GM12878 (cell line): ENCODE data around the gene LMF1. TPM values are rescaled to one million over a fixed set of nuclear protein-coding genes. Genes with fewer than 3 reads are reported as not detected.
"Not testable (repeated sequence)": the region's sequence is repeated elsewhere in the genome, so short reads cannot be mapped to it uniquely, and the experiment has no call there.

Experiments
- ATAC-seq: fragments of 200-7000 bp; cut with Tn5 transposase; 3 replicates; pipeline ENCODE4 v1.9.1; 2020; ENCODE audit warnings: mild to moderate bottlenecking, moderate library complexity
- BruUV-seq: library from RNA; stranded (reverse); fragments of 400-500 nt; replicated peaks from 2 replicates; lab custom pipeline; 2021; lab: Mats Ljungman, UMichigan
- CTCF ChIA-PET: fragments of 300-600 bp; sonication (Branson Sonifier 250); formaldehyde crosslinking; extraction: SDS; loops from one replicate; lab custom pipeline; 2021; ENCODE audit warnings: inconsistent platforms; lab: Yijun Ruan, JAX
- POLR2A ChIA-PET: fragments of 350-600 bp; formaldehyde crosslinking; extraction: SDS; loops from one replicate; lab custom pipeline; 2021; ENCODE audit warnings: inconsistent platforms; lab: Charles Lee
- RAD21 ChIA-PET: fragments of 300-600 bp; sonication (Branson Sonifier 250); formaldehyde crosslinking; loops from one replicate; lab custom pipeline; 2023; ENCODE audit warnings: antibody characterized with exemption; ENCODE audit not compliant: unreplicated experiment; lab: Charles Lee
- SMC1A ChIA-PET: fragments of 300-600 bp; sonication (Branson Sonifier 250); formaldehyde crosslinking; loops from one replicate; lab custom pipeline; 2023; ENCODE audit not compliant: unreplicated experiment, uncharacterized antibody; lab: Charles Lee
- DNase-seq: peaks from one replicate; pipeline ENCODE4 v3.0.0-alpha.2; 2011; ENCODE audit warnings: low read depth, low spot score
- FAIRE-seq: peaks from 3 replicates; lab custom pipeline; 2011; peaks lifted over from hg19 to GRCh38; lab: Jason Lieb, UNC
- H2AFZ ChIP-seq: 2 replicates; pipeline ENCODE4 v1.6.0; 2011; ENCODE audit warnings: low read depth, low read length, control low read depth; ENCODE audit not compliant: control insufficient read depth
- H3K27ac ChIP-seq: 2 replicates; pipeline ENCODE4 v1.5.1; 2011; ENCODE audit warnings: control low read depth; ENCODE audit not compliant: control insufficient read depth, insufficient read depth
- H3K27me3 ChIP-seq, 2 experiments: replicated peaks in 1 of 2; 2 replicates each; pipeline versions ENCODE4 v1.6.0 to v1.6.1; 2011; ENCODE audit warnings: low read length in 1 of 2; ENCODE audit not compliant: control insufficient read depth in 2 of 2, insufficient read depth in 2 of 2
- H3K36me3 ChIP-seq, 2 experiments: 2 replicates each; pipeline ENCODE4 v1.5.1; 2011; ENCODE audit warnings: low read length in 1 of 2; ENCODE audit not compliant: control insufficient read depth in 2 of 2, insufficient read depth in 2 of 2
- H3K4me1 ChIP-seq: 2 replicates; pipeline ENCODE4 v1.6.1; 2011; ENCODE audit warnings: mild to moderate bottlenecking, low read length, moderate library complexity, mixed read lengths; ENCODE audit not compliant: control insufficient read depth, insufficient read depth
- H3K4me2 ChIP-seq: 2 replicates; pipeline ENCODE4 v1.6.0; 2011; ENCODE audit warnings: control low read depth; ENCODE audit not compliant: control insufficient read depth, insufficient read depth
- H3K4me3 ChIP-seq: fragments of 200-600 bp; sonication (generic); 2 replicates; pipeline ENCODE4 v1.5.1; 2016
- H3K79me2 ChIP-seq: 2 replicates; pipeline ENCODE4 v1.6.0; 2011; ENCODE audit warnings: low read length; ENCODE audit not compliant: control insufficient read depth, insufficient read depth
- H3K9ac ChIP-seq: 2 replicates; pipeline ENCODE4 v1.8.0; 2011; ENCODE audit warnings: low read length, control low read depth, mixed read lengths; ENCODE audit not compliant: control insufficient read depth, insufficient read depth
- H3K9me3 ChIP-seq: replicated peaks from 3 replicates; pipeline ENCODE4 v1.5.1; 2011; ENCODE audit warnings: mild to moderate bottlenecking, low read length; ENCODE audit not compliant: control insufficient read depth, insufficient read depth
- H4K20me1 ChIP-seq: 2 replicates; pipeline ENCODE4 v1.6.0; 2011; ENCODE audit not compliant: control insufficient read depth, insufficient read depth
- CBFB ChIP-seq: IDR thresholded peaks from 2 replicates; pipeline ENCODE4 v1.6.1; 2016; ENCODE audit warnings: antibody characterized with exemption, low read depth
- ETV6 ChIP-seq, 2 experiments: fragments of 450-650 bp in 1 of 2; IDR thresholded peaks in 1 of 2; conservative IDR thresholded peaks in 1 of 2; 2 replicates each; pipeline ENCODE4 v1.6.1; 2014; ENCODE audit warnings: antibody characterized with exemption in 1 of 2, borderline replicate concordance in 1 of 2, low read depth in 1 of 2, mild to moderate bottlenecking in 1 of 2, moderate library complexity in 1 of 2
- NBN ChIP-seq: fragments of 450-650 bp; IDR thresholded peaks from 2 replicates; pipeline ENCODE4 v1.6.1; 2016
- POLR2AphosphoS5 ChIP-seq: IDR thresholded peaks from 2 replicates; pipeline ENCODE4 v1.6.1; 2011; ENCODE audit warnings: mild to moderate bottlenecking, low read length, inconsistent platforms
- TCF7 ChIP-seq: IDR thresholded peaks from 2 replicates; pipeline ENCODE4 v1.6.1; 2014; ENCODE audit warnings: antibody characterized with exemption, borderline replicate concordance
- WRNIP1 ChIP-seq: IDR thresholded peaks from 2 replicates; pipeline ENCODE4 v1.6.1; 2011; ENCODE audit warnings: low read depth, low read length, improper control_type of control experiment, borderline replicate concordance
- ZNF24 ChIP-seq: fragments of 450-650 bp; IDR thresholded peaks from 2 replicates; pipeline ENCODE4 v1.6.1; 2017; ENCODE audit warnings: antibody characterized with exemption, mild to moderate bottlenecking
- WGBS: methylation state at CpG from one replicate; pipeline ENCODE4 v1.1.6; 2016; ENCODE audit warnings: low lambda C conversion rate; ENCODE audit not compliant: insufficient replicate concordance, insufficient coverage; ENCODE audit errors: missing lambda C conversion rate; 5-methylcytosine and 5-hydroxymethylcytosine counted together
- in situ Hi-C: fragments of 300-500 bp; cut with MboI; formaldehyde crosslinking; loops from 9 replicates; pipeline ENCODE4 v1.14.3; 2018; ENCODE audit warnings: mixed read lengths
- intact Hi-C: fragments of 100-400 bp; cut with micrococcal nuclease; formaldehyde crosslinking; loops from one replicate; pipeline ENCODE4 v1.14.2; 2022; ENCODE audit not compliant: unreplicated experiment
- polyA plus RNA-seq, 11 experiments: library from polyadenylated mRNA; depleted of rRNA in 4 of 11; unstranded in 6 of 11; stranded (reverse) in 5 of 11; fragments of >200 nt; fragmentation: Nextera tagmentation in 4 of 11; fragmentation: Illumina TruSeq in 1 of 11; extraction: Ambion mirVana in 4 of 11; extraction: Trizol in 1 of 11; gene quantifications; 1 replicate in 1 of 11; 2 replicates in 10 of 11; pipeline versions ENCODE4 v1.2.1 to v1.2.3, GENCODE V29; 2011 to 2016; ENCODE audit warnings: inconsistent platforms in 2 of 11, missing spikeins in 2 of 11, low read depth in 1 of 11
- total RNA-seq, 4 experiments: library from RNA; depleted of rRNA in 3 of 4; stranded (reverse); fragments of >200 nt in 3 of 4; fragmentation: Illumina TruSeq in 1 of 4; extraction: Trizol in 1 of 4; gene quantifications; 2 replicates each; pipeline versions ENCODE4 v1.2.1 to v1.2.3, GENCODE V29; 2013 to 2021
- TF ChIP-seq, protein P1 (sequence below): IDR thresholded peaks from 2 replicates; pipeline ENCODE4 v1.6.1; 2011; ENCODE audit warnings: low read depth, mild to moderate bottlenecking, low read length, moderate library complexity, borderline replicate concordance; ENCODE audit errors: extremely low read depth

LMF1 gene
- total and polyA plus RNA-seq, 10 of the 15 experiments (the other 5 are each of a cell fraction or from before 2014, with no cell fraction given) = 0.18 to 3.2 (median 1.4) TPM; not detected in 1

DNA sequence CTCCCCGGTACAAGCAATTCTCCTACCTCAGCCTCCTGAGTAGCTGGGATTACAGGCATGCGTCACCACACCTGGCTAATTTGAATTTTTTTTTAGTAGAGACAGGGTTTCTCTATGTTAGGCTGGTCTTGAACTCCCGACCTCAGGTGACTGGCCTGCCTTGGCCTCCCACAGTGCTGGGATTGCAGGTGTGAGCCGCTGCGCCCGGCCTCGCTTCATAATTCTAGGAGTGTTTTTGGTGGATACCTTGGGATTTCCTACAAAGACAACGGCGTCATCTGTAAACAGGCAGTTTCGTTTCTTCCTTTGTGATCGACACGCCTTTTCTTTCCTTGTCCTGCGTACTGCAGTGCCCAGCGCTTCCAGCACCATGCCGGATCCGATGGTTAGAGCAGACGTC is 109.3 kb downstream of the LMF1 start:
- TF ChIP-seq POLR2AphosphoS5 (no peak), TCF7 (no peak), ZNF24 (no peak), ETV6 (conservative IDR thresholded peaks at IDR 0.05 in 1 of 2, IDR thresholded peaks at IDR 0.05 in 1 of 2; ENCODE audit: borderline replicate concordance in 1 of 2, low read depth in 1 of 2) (no peak), CBFB (no peak), NBN (no peak)
- TF ChIP-seq, protein P1, sequence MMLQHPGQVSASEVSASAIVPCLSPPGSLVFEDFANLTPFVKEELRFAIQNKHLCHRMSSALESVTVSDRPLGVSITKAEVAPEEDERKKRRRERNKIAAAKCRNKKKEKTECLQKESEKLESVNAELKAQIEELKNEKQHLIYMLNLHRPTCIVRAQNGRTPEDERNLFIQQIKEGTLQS = no peak
- TF ChIP-seq, all 136 proteins: peak for 0
- SMC1A ChIA-PET = no interaction called here
- CTCF ChIA-PET = no interaction called here
- no peak overlapping the region for H3K27ac ChIP-seq
- in situ Hi-C loops (no loop called here), intact Hi-C loops (no loop called here)
- H3K4me3 ChIP-seq = no peak overlapping the region
- H3K36me3 ChIP-seq = no peaks in the 10 kb centered on the region
- 80% methylated on average over 17 of the region's 17 CpGs for WGBS
- no peaks in the 10 kb centered on the region; the same call in 2 of the 3 replicates for H3K9me3 ChIP-seq
- DNase-seq = no peak
- no TSS peak for BruUV-seq
- H3K9ac ChIP-seq = no peak overlapping the region
- H3K79me2 ChIP-seq = no peaks in the 10 kb centered on the region
- H3K4me1 ChIP-seq = no peaks in the 10 kb centered on the region
- ATAC-seq = no peak
- POLR2A ChIA-PET = no interaction called here
- FAIRE-seq = no peak
- no peaks in the 10 kb centered on the region for H3K27me3 ChIP-seq
- H4K20me1 ChIP-seq = no peaks in the 10 kb centered on the region
- H2AFZ ChIP-seq = no peak overlapping the region
- RAD21 ChIA-PET = no interaction called here
- H3K4me2 ChIP-seq = no peak overlapping the region

- no peak overlapping the region for H3K27ac ChIP-seq
- RAD21 ChIA-PET = no interaction called here
- in situ Hi-C loops (no loop called here), intact Hi-C loops (no loop called here)
- no TSS peak for BruUV-seq
- POLR2A ChIA-PET = no interaction called here
- H3K9me3 ChIP-seq = no peaks in the 10 kb centered on the region; the same call in 2 of the 3 replicates
- no peaks in the 10 kb centered on the region for H3K79me2 ChIP-seq
- no peak for ATAC-seq
- H3K4me1 ChIP-seq = no peaks in the 10 kb centered on the region
- TF ChIP-seq TCF7 (no peak), WRNIP1 (no peak)
- no peak for FAIRE-seq
- no peak overlapping the region for H3K4me3 ChIP-seq
- H2AFZ ChIP-seq = no peak overlapping the region
- CTCF ChIA-PET = no interaction called here
- SMC1A ChIA-PET = no interaction called here
- DNase-seq = no peak
- no peaks in the 10 kb centered on the region for H4K20me1 ChIP-seq
- 67% methylated on average over 10 of the region's 10 CpGs for WGBS
- no peaks in the 10 kb centered on the region for H3K36me3 ChIP-seq
- no peak overlapping the region for H3K4me2 ChIP-seq
- H3K9ac ChIP-seq = no peak overlapping the region
- no peaks in the 10 kb centered on the region for H3K27me3 ChIP-seq
Observed at GRCh38 chr16:860891-861290, 109.9 kb downstream of the LMF1 start.

DNA sequence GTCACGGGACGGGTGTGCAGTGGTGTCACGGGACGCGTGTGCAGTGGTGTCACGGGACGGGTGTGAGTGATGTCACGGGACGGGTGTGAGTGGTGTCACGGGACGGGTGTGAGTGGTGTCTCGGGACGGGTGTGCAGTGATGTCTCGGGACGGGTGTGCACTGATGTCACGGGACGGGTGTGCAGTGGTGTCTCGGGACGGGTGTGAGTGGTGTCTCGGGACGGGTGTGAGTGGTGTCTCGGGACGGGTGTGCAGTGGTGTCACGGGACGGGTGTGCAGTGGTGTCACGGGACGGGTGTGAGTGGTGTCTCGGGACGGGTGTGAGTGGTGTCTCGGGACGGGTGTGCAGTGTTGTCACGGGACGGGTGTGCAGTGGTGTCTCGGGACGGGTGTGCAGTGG is 111.8 kb downstream of the LMF1 start:
- H3K27me3 ChIP-seq, DNase-seq, H3K27ac ChIP-seq, H3K79me2 ChIP-seq, CTCF ChIA-PET, H3K9ac ChIP-seq, intact Hi-C loops, ATAC-seq, H4K20me1 ChIP-seq, H3K4me3 ChIP-seq, BruUV-seq, H2AFZ ChIP-seq, POLR2A ChIA-PET, in situ Hi-C loops, H3K4me2 ChIP-seq, H3K36me3 ChIP-seq, RAD21 ChIA-PET, H3K4me1 ChIP-seq, FAIRE-seq, H3K9me3 ChIP-seq, SMC1A ChIA-PET: not testable (repeated sequence)
- WGBS = 90% methylated on average over 23 of the region's 35 CpGs
